K562 (cell line): ENCODE measurements around the gene WT1. TPM values are rescaled to one million over a fixed set of nuclear protein-coding genes. Genes with fewer than 3 reads are reported as not detected.

ENCODE experiments used
- ATAC-seq: fragments of 200-7000 bp; cut with Tn5 transposase; 3 replicates; pipeline ENCODE4 v1.9.1; 2020; ENCODE audit warnings: moderate library complexity
- BruUV-seq: library from RNA; stranded (reverse); fragments of 400-500 nt; replicated peaks from 2 replicates; lab custom pipeline; 2021; lab: Mats Ljungman, UMichigan
- CTCF ChIA-PET: fragments of 300-600 bp; formaldehyde crosslinking; extraction: SDS; loops from one replicate; lab custom pipeline; 2021; ENCODE audit warnings: low intra/inter-chr PET ratio; lab: Yijun Ruan, JAX
- POLR2A ChIA-PET: fragments of 300-600, 350-650 bp; sonication (Branson Sonifier 250); formaldehyde crosslinking; extraction: SDS; loops from one replicate; lab custom pipeline; 2021; ENCODE audit warnings: antibody characterized with exemption, inconsistent platforms; lab: Yijun Ruan, JAX
- DNase-seq, 4 experiments: peaks; one replicate each; pipeline versions ENCODE4 v3.0.0 to v3.0.0-alpha.2; 2011 to 2018; ENCODE audit warnings: low spot score in 3 of 4, mixed read lengths in 3 of 4; ENCODE audit errors: extremely low read depth in 1 of 4
- FAIRE-seq: peaks from 2 replicates; lab custom pipeline; 2011; peaks lifted over from hg19 to GRCh38; lab: Jason Lieb, UNC
- H2AFZ ChIP-seq: 2 replicates; pipeline ENCODE4 v1.6.0; 2011; ENCODE audit warnings: low read depth, low read length, control low read depth, inconsistent platforms
- H3K27ac ChIP-seq: fragments of 200-600 bp; 3 replicates; pipeline ENCODE4 v1.8.0; 2011; ENCODE audit warnings: low read depth, mild to moderate bottlenecking, control low read depth, inconsistent platforms, low read length, moderate library complexity, mixed read lengths; ENCODE audit errors: extremely low read depth
- H3K27me3 ChIP-seq, 2 experiments: fragments of 300-600 bp in 1 of 2; 2 replicates in 1 of 2; 3 replicates in 1 of 2; pipeline versions ENCODE4 v1.6.0 to v1.8.0; 2011; ENCODE audit warnings: inconsistent platforms in 2 of 2, low read length in 2 of 2, mild to moderate bottlenecking in 1 of 2, mixed read lengths in 1 of 2, moderate library complexity in 1 of 2; ENCODE audit not compliant: control insufficient read depth in 2 of 2, insufficient read depth in 2 of 2
- H3K36me3 ChIP-seq: fragments of 300-600 bp; 3 replicates; pipeline ENCODE4 v1.8.0; 2011; ENCODE audit warnings: mild to moderate bottlenecking, low read length, inconsistent platforms; ENCODE audit not compliant: control insufficient read depth, insufficient read depth
- H3K4me1 ChIP-seq, 2 experiments: fragments of 200-600 bp in 1 of 2; replicated peaks in 1 of 2; 2 replicates in 1 of 2; 3 replicates in 1 of 2; pipeline versions ENCODE4 v1.5.1 to v1.8.0; 2011; ENCODE audit warnings: inconsistent platforms in 2 of 2, low read length in 2 of 2, mild to moderate bottlenecking in 1 of 2, mixed read lengths in 1 of 2, moderate library complexity in 1 of 2; ENCODE audit not compliant: control insufficient read depth in 2 of 2, insufficient read depth in 2 of 2
- H3K4me2 ChIP-seq: 2 replicates; pipeline ENCODE4 v1.6.1; 2011; ENCODE audit warnings: low read length, control low read depth, inconsistent platforms, mixed read lengths; ENCODE audit not compliant: insufficient read depth
- H3K4me3 ChIP-seq: fragments of 200-600 bp; sonication (generic), shearing (Covaris generic); 2 replicates; pipeline ENCODE4 v1.5.1; 2016; ENCODE audit warnings: control low read depth, inconsistent platforms
- H3K79me2 ChIP-seq: fragments of 200-600 bp; 3 replicates; pipeline ENCODE4 v1.8.0; 2011; ENCODE audit warnings: low read length, inconsistent platforms; ENCODE audit not compliant: control insufficient read depth, insufficient read depth
- H3K9ac ChIP-seq, 2 experiments: 2 replicates each; pipeline versions ENCODE4 v1.6.0 to v1.6.1; 2011; ENCODE audit warnings: low read depth in 2 of 2, low read length in 2 of 2, control low read depth in 1 of 2, inconsistent platforms in 1 of 2, mild to moderate bottlenecking in 1 of 2, mixed read lengths in 1 of 2; ENCODE audit not compliant: insufficient read depth in 1 of 2
- H3K9me1 ChIP-seq: one replicate; pipeline ENCODE4 v1.6.0; 2011; ENCODE audit warnings: inconsistent platforms, mild to moderate bottlenecking, low read length, moderate library complexity; ENCODE audit not compliant: control insufficient read depth, insufficient read depth
- H3K9me3 ChIP-seq: replicated peaks from 2 replicates; pipeline ENCODE4 v1.5.1; 2011; ENCODE audit warnings: low read depth, low read length, inconsistent platforms; ENCODE audit not compliant: control insufficient read depth, insufficient read depth
- H4K20me1 ChIP-seq: replicated peaks from 2 replicates; pipeline ENCODE4 v1.6.1; 2011; ENCODE audit warnings: low read length, inconsistent platforms, mixed read lengths; ENCODE audit not compliant: control insufficient read depth, insufficient read depth
- BRF1 ChIP-seq: IDR thresholded peaks from 3 replicates; pipeline ENCODE4 v1.6.1; 2011; ENCODE audit warnings: borderline replicate concordance, mild to moderate bottlenecking; ENCODE audit not compliant: insufficient read length; ENCODE audit errors: extremely low read depth
- CREB1 ChIP-seq, 2 experiments: sonication (generic) in 1 of 2; formaldehyde crosslinking in 1 of 2; IDR thresholded peaks; 2 replicates each; pipeline versions ENCODE4 v1.6.1 to v1.8.0; 2012 to 2022; ENCODE audit warnings: inconsistent platforms in 1 of 2, mild to moderate bottlenecking in 1 of 2, missing genetic modification reagents in 1 of 2, moderate library complexity in 1 of 2
- EHMT2 ChIP-seq: fragments of 450-650 bp; IDR thresholded peaks from 2 replicates; pipeline ENCODE4 v1.6.1; 2018; ENCODE audit warnings: antibody characterized with exemption
- ESRRB ChIP-seq: fragments of 250-450 bp; sonication (Bioruptor Pico); IDR thresholded peaks from 2 replicates; pipeline ENCODE4 v1.5.0; 2020; ENCODE audit warnings: mild to moderate bottlenecking, moderate library complexity, borderline replicate concordance
- FOXK1 ChIP-seq: sonication (generic); formaldehyde crosslinking; IDR thresholded peaks from 2 replicates; pipeline ENCODE4 v1.8.0; 2022; ENCODE audit warnings: missing genetic modification reagents, mild to moderate bottlenecking, borderline replicate concordance
- KHSRP ChIP-seq: fragments of 450-650 bp; IDR thresholded peaks from 2 replicates; pipeline ENCODE4 v1.6.1; 2017
- PTBP1 ChIP-seq: fragments of 200-400 bp; formaldehyde crosslinking; IDR thresholded peaks from 2 replicates; pipeline ENCODE4 v1.6.1; 2017; ENCODE audit warnings: low read depth, low read length
- RERE ChIP-seq: sonication (generic); formaldehyde crosslinking; IDR thresholded peaks from 2 replicates; pipeline ENCODE4 v1.8.0; 2023; ENCODE audit warnings: missing genetic modification reagents, mild to moderate bottlenecking, borderline replicate concordance
- TEAD2 ChIP-seq: fragments of 450-650 bp; IDR thresholded peaks from 2 replicates; pipeline ENCODE4 v1.6.1; 2016; ENCODE audit warnings: missing genetic modification characterization, control low read depth, missing compliant biosample characterization
- ZNF165 ChIP-seq: fragments of 250-450 bp; sonication (Bioruptor Pico); IDR thresholded peaks from 2 replicates; pipeline ENCODE4 v1.4.0; 2020; ENCODE audit warnings: borderline replicate concordance
- ZNF174 ChIP-seq: fragments of 250-450 bp; sonication (Bioruptor Pico); IDR thresholded peaks from 2 replicates; pipeline ENCODE4 v1.4.0; 2020; ENCODE audit warnings: mild to moderate bottlenecking
- ZNF23 ChIP-seq: fragments of 250-450 bp; sonication (Bioruptor Pico); IDR thresholded peaks from 2 replicates; pipeline ENCODE4 v1.4.0; 2020; ENCODE audit warnings: mild to moderate bottlenecking
- ZNF395 ChIP-seq: fragments of 200-800 bp; sonication (Bioruptor generic); IDR thresholded peaks from 2 replicates; pipeline ENCODE4 v1.6.1; 2017; ENCODE audit warnings: missing genetic modification characterization, missing compliant biosample characterization
- ZSCAN29 ChIP-seq: fragments of 450-650 bp; IDR thresholded peaks from 2 replicates; pipeline ENCODE4 v1.6.1; 2017
- WGBS: fragments of 100-300 bp; shearing (Covaris generic); methylation state at CpG from one replicate; pipeline ENCODE4 v1.1.6; 2016; ENCODE audit warnings: low coverage, mixed read lengths; ENCODE audit not compliant: insufficient coverage; ENCODE audit errors: missing lambda C conversion rate; 5-methylcytosine and 5-hydroxymethylcytosine counted together
- in situ Hi-C: fragments of 300-500 bp; cut with MboI; formaldehyde crosslinking; loops from 4 replicates; pipeline ENCODE4 v1.15.0; 2018; ENCODE audit warnings: inconsistent platforms, mixed read lengths
- intact Hi-C: fragments of 100-400 bp; cut with micrococcal nuclease; formaldehyde crosslinking; loops from 2 replicates; pipeline ENCODE4 v1.14.2; 2022
- polyA plus RNA-seq, 8 experiments: library from polyadenylated mRNA; depleted of rRNA in 4 of 8; stranded (reverse) in 5 of 8; unstranded in 3 of 8; fragments of >200 nt; fragmentation: Nextera tagmentation in 2 of 8; fragmentation: Illumina TruSeq in 1 of 8; extraction: Ambion mirVana in 2 of 8; extraction: Trizol in 1 of 8; gene quantifications; 2 replicates each; pipeline versions ENCODE4 v1.2.1 to v1.2.3, GENCODE V29; 2011 to 2014; ENCODE audit warnings: inconsistent platforms in 1 of 8, missing spikeins in 1 of 8
- total RNA-seq, 7 experiments: library from RNA; depleted of rRNA in 6 of 7; stranded (reverse); fragments of >200 nt in 6 of 7; fragmentation: Illumina TruSeq in 2 of 7; extraction: Trizol in 2 of 7; gene quantifications; 2 replicates each; pipeline versions ENCODE4 v1.2.1 to v1.2.3, GENCODE V29; 2011 to 2021; ENCODE audit warnings: low replicate concordance in 1 of 7
- TF ChIP-seq, protein P1 (sequence below): fragments of 250-450 bp; sonication (Bioruptor Pico); IDR thresholded peaks from 2 replicates; pipeline ENCODE4 v1.4.0; 2020

WT1 gene
- total and polyA plus RNA-seq, 9 of the 15 experiments (the other 6 are each of a cell fraction or from before 2014, with no cell fraction given), result 7.1 to 33.8 (median 19.4) TPM

GRCh38 chr11:32438346-32438865, 3.1 kb upstream of the WT1 start:
- intact Hi-C loops, result no loop called here

More at GRCh38 chr11:32438346-32438865, 3.1 kb upstream of the WT1 start:
- H3K4me1 ChIP-seq, result peaks cover 4 to 32% of the 10 kb centered on the region in 2 experiments; a peak in 4 of 5 replicates
- H3K27me3 ChIP-seq, result no peaks in the 10 kb centered on the region
- CTCF ChIA-PET, result no interaction called here
- H4K20me1 ChIP-seq, result no peaks in the 10 kb centered on the region
- no peak overlapping the region for H2AFZ ChIP-seq
- in situ Hi-C loops, result no loop called here
- H3K9me1 ChIP-seq, result no peaks in the 10 kb centered on the region
- DNase-seq (no peak), FAIRE-seq (no peak), ATAC-seq (no peak)
- H3K9me3 ChIP-seq, result 0 out of 2 replicates have a peak, but pooled peaks cover 6% of the 10 kb centered on the region
- no TSS peak for BruUV-seq
- H3K4me2 ChIP-seq, result no peak overlapping the region
- TF ChIP-seq FOXK1 (CRISPR knock-in tag) (no peak), KHSRP (no peak), ESRRB (no peak), BRF1 (no peak), EHMT2 (no peak), ZSCAN29 (no peak), CREB1 (IDR thresholded peaks at IDR 0.05) (no peak), CREB1 (CRISPR knock-in tag; IDR thresholded peaks at IDR 0.05) (no peak), ZNF174 (CRISPR knock-in tag) (no peak), ZNF23 (CRISPR knock-in tag) (no peak), ZNF165 (no peak), ZNF395 (CRISPR knock-in tag) (no peak), PTBP1 (no peak), RERE (CRISPR knock-in tag) (no peak), TEAD2 (tag) (no peak)
- TF ChIP-seq, protein P1, sequence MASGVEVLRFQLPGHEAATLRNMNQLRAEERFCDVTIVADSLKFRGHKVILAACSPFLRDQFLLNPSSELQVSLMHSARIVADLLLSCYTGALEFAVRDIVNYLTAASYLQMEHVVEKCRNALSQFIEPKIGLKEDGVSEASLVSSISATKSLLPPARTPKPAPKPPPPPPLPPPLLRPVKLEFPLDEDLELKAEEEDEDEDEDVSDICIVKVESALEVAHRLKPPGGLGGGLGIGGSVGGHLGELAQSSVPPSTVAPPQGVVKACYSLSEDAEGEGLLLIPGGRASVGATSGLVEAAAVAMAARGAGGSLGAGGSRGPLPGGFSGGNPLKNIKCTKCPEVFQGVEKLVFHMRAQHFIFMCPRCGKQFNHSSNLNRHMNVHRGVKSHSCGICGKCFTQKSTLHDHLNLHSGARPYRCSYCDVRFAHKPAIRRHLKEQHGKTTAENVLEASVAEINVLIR (CRISPR knock-in tag), result no peak
- H3K4me3 ChIP-seq, result no peak overlapping the region
- H3K9ac ChIP-seq, result no peak overlapping the region
- 96% methylated on average over 15 of the region's 16 CpGs for WGBS
- no peak overlapping the region for H3K27ac ChIP-seq
- POLR2A ChIA-PET, result interaction anchor here (0.7 kb wide), 1 partner anchor 42 kb away, joined by 3 read pairs; no protein-coding TSS in a partner anchor
- H3K79me2 ChIP-seq, result peaks cover 29% of the 10 kb centered on the region
- peaks cover 11% of the 10 kb centered on the region; the same call in 2 of the 3 replicates for H3K36me3 ChIP-seq
